Measurements from ENCODE around the gene DLL3.

Gene DLL3

DNA sequence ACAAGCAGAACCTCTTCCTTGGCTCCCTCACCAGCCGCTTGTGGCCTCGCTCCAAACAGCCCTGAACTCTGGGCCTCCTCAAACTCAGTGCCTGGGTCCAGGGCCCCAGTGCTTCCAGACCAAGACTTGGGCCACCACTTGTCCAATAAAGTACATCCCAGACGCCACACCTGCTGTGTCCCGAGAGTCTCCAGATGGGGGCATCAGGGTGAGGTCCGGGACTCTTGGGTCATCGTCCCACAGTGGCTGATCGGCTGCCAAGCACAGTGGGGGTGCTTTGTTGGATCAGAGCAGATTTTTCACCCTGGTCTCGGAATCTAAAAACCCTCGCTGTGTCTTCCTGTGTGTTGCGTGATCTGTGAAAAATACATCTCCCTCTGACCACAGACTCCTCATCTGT is 9.0 kb upstream of the DLL3 start:
- no peak for DNase-seq

DNA sequence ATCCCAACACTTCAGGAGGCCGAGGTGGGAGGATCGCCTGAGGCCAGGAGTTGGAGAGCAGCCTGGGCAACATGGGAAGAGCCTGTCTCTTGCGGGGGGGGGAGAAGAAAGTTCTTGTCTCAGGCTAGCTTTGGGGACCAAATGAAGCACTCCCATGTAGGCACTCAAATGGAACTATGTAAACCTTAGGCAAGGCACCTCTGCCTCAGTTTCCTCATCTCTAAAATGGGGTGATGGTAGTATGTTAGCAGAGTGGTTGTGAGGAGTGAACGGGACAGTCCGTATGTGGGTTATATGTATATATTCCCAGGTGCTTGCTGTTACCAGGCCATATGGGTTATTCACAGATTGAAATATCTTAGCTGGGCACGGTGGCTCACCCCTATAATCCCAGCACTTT is 6.5 kb upstream of the DLL3 start:
- DNase-seq = no peak

DNA sequence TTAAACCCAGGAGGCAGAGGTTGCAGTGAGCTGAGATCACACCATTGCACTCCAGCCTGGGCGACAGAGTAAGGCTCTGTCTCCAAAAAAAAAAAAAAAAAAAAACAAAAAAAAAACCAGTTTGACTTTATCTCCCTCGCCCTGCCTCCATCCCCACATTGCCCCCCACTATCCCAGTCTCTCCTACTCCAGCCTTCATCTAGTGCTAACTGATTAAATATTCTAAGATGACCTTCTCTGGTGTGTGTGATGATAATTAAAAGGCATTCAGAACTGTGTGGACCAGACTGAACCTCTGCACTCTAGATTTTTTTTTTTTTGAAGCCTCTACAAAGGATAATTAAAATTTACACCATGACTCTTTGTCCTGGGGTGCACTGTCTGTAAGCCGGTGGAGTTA is 6.0 kb upstream of the DLL3 start:
- no peak for DNase-seq

DNA sequence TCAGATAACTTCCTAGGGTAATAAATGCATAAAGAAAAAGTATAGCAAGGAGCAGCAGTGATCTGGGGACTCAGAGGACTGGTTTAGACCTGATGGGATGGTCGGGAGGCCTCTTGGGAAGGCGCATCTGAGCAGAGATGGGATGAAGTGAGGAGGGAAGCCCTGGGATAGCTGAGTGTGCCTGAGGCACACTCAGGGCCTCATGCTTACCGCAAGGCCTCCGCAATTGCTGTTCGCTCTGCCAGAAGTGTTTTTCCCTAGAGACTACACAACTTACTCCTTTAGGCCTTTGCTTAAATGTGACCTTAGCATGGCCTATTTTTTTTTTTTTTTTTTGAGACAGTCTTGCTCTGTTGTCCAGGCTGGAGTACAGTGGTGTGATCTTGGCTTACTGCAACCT is 4.1 kb upstream of the DLL3 start:
- DNase-seq = no peak

DNA sequence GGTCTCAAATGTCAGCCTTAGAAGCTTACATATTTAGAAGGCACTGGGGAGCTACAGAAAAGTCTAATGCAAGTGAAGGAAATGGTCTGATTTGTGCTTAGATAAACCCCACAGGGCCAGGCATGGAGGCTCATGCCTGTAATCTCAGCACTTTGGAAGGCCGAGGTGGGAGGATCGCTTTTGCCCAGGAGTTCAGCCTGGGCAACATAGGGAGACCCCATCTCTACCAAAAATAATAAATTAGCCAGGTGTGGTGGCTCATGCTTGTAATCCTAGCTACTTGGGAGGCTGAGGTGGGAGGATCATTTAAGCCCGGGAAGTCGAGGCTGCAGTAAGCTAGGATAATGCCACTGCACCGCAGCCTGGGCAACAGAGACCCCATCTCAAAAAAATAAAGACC is 2.7 kb upstream of the DLL3 start:
- no peak for DNase-seq

DNA sequence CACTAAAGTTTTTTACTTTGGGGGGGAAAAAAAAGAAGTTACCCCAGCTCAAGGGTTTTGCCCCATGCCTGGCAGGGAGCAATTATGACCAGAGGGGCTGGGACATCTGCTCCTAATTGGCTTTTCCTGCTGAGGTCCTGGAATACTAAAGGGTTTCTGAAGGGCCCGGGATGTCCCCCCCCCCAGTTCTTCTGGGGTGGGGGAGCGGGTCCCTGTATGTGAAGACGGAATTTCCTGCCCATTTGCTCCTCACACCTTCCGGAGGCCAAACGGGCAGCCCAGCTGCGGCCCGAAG is 1.1 kb upstream of the DLL3 start:
- no peak for DNase-seq

DNA sequence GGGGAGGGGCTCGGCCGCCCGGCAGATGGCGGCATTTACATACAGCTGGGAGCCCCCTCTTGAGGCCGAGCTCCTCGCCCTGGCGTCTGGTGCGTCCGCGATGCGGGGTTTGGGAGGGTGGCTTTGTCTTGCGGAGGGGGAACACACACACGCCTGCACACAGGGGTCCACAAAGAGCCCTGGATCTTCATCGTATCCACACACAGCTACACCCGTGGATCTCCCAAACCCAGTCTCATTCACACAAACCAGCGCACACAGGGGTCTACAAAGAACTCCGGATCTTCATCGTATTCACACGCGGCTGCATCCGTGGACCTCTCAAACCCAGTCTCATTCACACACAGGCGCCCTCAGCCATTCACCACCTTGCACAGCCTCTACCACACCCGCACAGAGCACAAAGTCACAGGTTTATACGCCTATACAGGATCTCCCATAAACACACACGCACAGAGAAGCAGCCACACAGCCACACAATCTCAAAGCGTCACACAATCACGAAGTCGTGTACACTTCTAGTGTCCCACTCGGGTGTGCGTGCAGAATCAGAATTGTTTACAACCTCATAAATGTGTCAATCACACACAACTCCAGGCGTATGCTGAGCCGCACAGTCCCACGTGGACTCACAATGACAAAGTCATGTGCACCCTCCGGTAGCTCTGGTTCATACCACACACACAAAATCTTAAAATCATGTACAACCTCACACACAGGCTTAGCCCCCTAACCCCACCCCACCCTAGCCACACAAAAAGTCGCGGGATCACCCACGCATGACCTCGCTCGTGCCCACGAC is 550 bp upstream of the DLL3 start:
- DNase-seq = peak; percentile 93

DNA sequence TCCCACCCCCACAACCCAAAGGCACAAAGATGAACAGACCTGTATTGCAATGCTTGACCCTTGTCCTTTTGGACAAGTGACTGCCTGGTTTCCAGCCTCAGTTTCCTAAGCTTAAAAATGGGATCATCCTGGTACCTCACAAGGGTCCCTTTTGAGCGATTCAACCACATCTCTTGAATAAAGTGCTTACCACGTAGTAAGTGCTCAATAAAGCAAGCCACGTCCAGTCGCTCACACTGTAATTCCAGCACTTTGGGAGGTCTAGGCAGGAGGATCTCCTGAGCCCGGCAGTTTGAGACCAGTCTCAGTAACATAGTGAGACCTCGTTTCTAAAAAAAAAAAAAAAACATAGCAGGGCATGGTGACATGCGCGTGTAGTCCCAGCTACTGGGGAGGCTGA is 1.2 kb downstream of the DLL3 start:
- DNase-seq = no peak

DNA sequence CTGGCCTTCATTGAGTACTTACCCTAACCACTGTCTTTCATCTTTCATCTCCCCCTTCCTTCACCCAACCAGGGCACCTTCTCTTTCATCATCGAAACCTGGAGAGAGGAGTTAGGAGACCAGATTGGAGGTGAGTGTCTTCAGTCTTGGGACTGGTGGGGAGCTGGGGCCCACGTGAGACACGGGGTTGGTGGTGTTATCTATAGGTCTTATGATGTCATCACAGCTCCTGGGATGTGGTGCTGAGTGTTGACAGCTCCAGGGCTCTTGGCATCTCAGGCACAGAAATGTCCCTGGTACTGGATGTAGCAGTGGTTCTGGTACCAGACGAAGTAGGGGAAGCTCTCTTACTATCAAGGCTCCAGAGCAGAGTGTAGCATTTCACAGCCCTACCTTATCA is 1.8 kb downstream of the DLL3 start:
- DNase-seq = no peak

DNA sequence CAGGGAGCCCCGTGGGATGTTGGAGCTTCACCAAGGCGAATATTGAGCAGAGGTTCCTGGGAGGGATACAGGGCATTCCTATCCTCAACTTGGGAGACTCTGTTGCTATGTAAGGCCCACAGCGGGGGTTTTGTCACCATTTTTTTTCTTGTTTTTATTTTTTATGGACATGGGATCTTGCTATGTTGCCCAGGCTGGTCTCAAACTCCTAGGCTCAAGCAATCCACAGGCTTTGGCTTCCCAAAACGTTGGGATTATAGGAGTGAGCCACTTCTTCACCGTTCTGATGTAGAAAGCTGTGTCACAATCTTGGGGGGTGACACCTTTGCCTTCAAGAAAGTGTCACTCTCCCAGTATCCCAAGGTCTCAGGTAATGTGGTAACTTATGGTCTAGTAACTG is 2.6 kb downstream of the DLL3 start:
- DNase-seq = no peak

DNA sequence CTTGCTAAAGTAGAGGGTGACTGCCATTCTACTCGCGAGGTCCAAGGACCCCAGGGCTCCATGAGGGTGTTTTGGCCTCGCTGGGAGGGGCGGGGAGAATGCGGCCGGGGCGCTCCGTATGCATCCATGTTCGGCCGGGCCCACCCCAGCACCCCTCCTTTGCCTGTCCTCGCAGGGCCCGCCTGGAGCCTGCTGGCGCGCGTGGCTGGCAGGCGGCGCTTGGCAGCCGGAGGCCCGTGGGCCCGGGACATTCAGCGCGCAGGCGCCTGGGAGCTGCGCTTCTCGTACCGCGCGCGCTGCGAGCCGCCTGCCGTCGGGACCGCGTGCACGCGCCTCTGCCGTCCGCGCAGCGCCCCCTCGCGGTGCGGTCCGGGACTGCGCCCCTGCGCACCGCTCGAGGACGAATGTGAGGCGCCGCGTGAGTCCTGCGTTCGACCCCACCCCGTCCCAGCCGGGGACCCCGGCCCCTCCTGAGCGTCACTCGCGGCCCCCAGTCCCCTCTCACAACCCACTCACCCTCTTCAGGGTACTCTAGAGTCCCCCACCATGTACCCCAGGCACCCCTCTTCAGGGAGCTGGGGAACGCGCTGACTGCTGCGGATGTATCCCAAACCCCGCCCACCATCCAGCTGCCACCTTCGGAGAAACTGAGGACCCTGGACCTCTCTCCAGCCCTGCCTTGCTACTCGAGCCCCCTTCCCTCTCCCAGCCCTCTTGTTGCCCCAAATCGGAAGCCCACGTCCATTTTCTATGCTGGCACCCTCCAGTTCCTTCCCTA is 4.1 kb downstream of the DLL3 start:
- DNase-seq = no peak

DNA sequence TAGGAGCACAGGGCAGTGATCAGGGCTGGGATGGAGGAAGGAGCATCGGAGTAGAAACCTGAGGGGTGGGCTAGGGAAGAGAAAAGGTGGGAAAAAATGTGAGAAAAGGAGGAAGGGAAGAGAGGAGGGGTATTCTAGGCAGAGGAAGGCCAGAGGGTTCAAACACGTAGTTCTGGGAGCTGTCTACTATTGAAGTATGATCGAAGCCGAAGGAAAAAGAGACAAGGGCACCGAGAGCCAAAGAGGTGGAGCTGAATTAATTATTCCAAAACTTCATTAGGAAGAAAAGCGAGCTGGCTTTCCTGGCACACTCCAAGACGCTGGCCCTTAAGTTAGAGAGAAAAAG is 7.8 kb downstream of the DLL3 start:
- no peak for DNase-seq

DNA sequence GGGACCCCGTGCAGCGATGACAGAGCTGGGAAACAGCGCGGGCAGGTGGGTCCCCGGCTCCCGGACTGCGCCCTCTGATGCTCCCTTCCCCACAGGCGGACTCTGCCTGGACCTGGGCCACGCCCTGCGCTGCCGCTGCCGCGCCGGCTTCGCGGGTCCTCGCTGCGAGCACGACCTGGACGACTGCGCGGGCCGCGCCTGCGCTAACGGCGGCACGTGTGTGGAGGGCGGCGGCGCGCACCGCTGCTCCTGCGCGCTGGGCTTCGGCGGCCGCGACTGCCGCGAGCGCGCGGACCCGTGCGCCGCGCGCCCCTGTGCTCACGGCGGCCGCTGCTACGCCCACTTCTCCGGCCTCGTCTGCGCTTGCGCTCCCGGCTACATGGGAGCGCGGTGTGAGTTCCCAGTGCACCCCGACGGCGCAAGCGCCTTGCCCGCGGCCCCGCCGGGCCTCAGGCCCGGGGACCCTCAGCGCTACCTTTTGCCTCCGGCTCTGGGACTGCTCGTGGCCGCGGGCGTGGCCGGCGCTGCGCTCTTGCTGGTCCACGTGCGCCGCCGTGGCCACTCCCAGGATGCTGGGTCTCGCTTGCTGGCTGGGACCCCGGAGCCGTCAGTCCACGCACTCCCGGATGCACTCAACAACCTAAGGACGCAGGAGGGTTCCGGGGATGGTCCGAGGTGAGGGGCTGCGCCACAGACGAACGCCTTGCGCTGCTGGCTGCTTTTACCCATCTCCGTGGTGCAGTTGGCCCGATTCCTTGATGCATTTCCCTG is 8.4 kb downstream of the DLL3 start:
- peak; percentile 91 for DNase-seq

DNA sequence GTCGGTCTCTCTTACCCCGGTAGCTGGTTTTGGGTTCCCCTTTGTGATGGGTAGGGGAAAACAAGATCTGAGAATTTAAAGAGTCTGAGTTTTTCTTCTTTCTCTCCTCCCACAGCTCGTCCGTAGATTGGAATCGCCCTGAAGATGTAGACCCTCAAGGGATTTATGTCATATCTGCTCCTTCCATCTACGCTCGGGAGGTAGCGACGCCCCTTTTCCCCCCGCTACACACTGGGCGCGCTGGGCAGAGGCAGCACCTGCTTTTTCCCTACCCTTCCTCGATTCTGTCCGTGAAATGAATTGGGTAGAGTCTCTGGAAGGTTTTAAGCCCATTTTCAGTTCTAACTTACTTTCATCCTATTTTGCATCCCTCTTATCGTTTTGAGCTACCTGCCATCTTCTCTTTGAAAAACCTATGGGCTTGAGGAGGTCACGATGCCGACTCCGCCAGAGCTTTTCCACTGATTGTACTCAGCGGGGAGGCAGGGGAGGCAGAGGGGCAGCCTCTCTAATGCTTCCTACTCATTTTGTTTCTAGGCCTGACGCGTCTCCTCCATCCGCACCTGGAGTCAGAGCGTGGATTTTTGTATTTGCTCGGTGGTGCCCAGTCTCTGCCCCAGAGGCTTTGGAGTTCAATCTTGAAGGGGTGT is 9.1 kb downstream of the DLL3 start:
- DNase-seq = peak; percentile 48

DNA sequence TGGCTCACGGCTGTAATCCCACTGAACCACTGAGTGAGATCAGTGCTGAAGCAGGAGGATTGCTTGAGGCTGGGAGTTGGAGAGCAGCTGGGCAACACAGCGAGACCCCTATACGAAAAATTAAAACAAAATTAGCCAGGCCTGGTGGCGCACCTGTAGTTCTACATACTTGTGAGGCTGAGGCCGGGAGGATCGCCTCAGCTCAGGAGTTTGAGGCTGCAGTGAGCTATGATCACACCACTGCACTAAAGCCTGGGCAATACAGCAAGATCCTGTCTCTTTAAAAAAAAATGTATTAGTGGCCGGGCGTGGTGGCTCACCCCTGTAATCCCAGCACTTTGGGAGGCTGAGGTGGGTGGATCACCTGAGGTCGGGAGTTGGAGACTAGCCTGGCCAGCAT is 9.9 kb downstream of the DLL3 start:
- no peak for DNase-seq

DNA sequence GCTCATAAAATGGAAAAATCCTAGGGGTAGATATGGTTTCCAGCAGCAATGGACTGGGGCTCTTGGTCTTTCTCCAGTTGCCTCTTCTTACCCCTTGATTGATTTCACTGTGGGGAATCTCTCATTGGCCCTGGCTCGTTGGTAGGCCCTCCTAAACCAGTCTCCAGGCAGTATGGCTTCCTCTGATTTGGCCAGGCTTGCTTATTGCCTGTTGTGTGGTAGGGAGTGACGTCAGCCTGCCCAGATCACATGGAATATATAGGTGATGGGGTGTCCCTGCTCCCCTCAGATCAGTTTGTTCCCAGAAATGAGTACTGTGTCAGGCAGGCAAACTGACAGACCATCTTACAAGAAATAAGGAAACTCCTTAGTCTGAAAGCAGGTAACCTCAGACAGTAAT is 10.5 kb downstream of the DLL3 start:
- no peak for DNase-seq

DNA sequence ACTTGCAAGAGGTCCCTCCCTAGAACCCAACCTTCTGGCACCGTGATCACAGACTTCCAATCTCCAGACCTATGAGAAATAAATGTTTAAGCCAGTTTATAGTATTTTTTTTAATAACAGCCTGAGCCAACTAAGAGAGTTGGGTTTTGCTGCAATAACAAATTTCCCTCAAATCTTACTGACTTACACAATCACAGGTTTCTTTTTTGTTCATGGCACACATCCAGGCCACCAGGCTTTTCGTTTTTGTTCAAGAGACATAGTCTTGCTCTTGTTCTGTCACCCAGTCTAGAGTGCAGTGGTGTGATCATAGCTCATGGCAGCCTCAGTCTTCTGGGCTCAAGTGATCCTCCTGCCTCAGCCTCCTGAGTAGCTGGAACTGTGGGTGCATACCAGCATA is 14.2 kb downstream of the DLL3 start:
- no peak for DNase-seq

DNA sequence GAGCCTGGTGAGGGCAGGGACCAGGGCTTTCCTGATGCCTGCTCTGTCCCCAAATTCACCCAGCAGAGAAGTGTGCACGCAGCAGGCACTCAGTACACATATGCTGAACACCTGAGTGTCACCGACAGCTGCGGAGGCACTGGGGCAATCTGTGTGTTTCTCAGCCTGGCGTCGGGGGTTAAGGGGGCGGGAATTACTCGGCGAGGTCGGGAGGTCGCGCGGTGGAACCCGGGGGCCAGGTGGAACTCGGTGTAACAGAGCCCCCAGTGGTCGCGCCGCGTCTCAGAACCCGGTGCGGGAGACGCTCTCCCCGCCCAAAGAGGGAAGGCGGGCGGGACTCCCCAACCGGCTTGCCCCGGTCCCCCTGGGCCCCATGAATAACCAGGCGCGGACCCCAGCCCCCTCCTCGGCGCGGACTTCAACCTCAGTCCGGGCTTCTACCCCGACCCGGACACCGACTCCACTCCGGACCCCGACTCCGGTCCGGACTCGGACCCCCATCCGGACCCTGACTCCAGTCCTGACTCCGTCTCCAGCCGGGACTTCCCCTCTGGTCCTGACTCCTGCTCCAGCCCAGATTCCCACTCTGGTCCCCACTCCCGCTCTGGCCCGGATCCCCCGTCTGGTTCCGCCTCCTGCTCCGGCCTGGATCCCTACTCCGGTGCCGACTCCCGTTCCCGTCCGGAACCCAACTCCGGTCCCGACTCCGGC is 16.2 kb downstream of the DLL3 start, which contains the start of gene SELENOV:
Gene SELENOV, plus strand, starts transcription at position 300 of the 711 bp plus-strand sequence. Its CDS starts 74 bp downstream, at position 374.
- no peak for DNase-seq

DNA sequence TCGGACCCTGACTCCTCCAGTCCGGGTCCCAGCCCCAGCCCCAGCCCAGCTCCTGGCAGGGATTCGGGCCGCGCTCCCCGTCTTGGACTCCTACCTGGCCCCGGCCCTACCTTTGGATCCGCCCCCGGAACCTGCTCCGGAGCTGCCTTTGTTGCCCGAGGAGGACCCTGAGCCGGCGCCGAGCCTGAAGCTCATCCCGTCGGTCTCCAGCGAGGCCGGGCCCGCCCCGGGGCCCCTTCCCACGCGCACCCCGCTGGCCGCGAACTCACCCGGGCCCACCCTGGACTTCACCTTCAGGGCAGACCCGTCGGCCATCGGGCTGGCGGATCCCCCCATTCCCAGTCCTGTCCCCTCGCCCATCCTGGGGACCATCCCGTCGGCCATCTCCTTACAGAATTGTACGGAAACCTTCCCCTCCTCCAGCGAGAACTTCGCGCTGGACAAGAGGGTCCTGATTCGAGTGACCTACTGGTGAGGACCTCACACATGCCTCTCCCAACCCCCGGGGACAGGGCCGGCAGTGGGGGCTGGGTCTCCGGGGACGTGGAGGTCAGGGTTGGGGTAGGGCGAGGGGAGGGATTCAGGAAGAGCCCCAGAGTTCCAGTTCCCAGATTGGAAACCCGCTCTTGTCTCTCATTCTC is 16.9 kb downstream of the DLL3 start:
- no peak for DNase-seq

DNA sequence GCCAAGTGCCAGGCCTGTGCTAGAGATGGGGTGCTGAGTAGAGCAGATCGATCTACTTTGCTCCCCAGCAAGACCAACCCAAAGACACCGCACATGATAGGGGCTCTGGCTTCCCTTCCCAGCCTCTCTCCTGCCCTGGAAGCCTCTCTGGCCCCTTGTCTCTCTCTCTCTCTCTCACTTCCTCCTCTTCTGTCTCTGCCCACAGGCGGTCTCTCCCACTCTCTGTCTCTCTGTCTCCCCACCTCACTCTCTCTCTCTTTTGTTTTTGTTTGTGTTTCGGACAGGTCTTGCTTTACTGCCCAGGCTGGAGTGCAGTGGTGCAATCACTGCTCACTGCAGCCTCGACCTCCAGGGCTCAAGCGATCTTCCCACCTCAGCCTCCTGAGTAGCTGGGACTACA is 17.5 kb downstream of the DLL3 start:
- no peak for DNase-seq

DNA sequence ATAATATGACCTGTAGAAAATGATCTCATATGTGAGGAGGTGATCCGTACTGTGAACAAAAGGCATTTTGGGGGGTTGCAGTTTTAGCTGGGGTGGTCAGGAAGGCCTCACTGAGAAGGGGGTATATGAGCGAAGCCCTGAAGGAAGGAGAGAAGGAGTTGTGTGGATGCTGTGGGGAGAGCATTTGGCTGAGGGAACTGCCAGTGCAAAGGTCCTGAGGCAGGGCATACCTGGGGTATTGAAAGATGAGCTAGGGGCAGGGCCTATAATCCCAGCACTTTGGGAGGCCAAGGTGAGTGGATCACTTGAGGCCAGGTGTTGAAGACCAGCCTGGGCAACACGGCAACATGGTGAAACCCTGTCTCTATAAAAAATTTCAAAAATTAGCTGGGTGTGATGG is 18.7 kb downstream of the DLL3 start:
- no peak for DNase-seq

DNA sequence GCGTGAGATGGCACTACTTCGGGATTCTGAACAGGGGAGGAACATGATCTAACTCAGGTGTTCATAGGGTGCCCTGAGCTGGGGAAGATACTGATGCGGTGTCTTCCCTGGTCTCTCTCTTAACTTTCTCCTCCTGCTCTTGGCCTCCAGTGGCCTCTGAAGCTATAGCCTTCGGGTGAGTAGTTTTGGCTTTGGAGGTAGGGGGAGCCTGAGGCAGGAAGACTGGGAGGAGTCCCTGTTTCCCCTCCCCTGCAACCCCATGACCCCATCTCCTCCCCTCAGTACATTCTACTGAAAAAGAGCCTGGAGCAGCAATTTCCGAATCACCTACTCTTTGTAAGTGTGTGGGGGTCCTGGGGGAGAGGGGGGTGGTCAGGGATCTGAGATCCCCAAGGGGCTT is 19.7 kb downstream of the DLL3 start:
- DNase-seq = no peak
